B cell (primary cell): ENCODE measurements around the gene TTYH3.

ENCODE experiments used
- CTCF ChIP-seq: fragments of 200-600 bp; IDR thresholded peaks from one replicate; pipeline ENCODE4 v1.8.0; 2022; ENCODE audit warnings: antibody characterized with exemption, mild to moderate bottlenecking
- EZH2 ChIP-seq: IDR thresholded peaks from 2 replicates; pipeline ENCODE4 v1.6.1; 2012; ENCODE audit warnings: borderline replicate concordance, low read depth, mild to moderate bottlenecking, moderate library complexity, low read length; ENCODE audit not compliant: insufficient read depth, poor library complexity, severe bottlenecking

DNA sequence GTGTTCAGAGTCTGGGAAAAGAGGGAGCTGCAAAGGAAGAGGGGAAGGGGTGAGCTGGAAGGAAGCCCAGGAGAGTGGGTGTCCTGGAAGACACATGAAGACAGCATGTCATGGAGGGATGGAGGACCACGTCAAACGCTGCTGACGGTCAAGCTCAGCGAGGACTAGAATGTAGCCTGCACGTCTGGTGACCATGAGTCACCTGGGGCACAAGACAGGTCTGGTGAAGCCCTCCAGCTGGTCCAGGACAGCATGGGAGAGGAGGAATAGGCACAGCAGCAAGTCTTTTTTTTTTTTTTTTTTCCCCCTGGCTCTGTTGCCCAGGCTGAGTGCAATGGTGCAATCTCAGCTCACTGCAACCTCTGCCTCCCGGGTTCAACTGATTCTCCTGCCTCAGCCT lies 36.6 kb downstream of the TTYH3 start:
- TF ChIP-seq CTCF (no peak), EZH2 (no peak)
